Ishikawa (cell line): ENCODE data around the gene IL15RA.

Source experiments
- CEBPB ChIP-seq: IDR thresholded peaks from 2 replicates; pipeline ENCODE4 v1.6.1; 2012
- CREB1 ChIP-seq: IDR thresholded peaks from 2 replicates; pipeline ENCODE4 v1.6.1; 2012; ENCODE audit warnings: low read depth
- RAD21 ChIP-seq: IDR thresholded peaks from 2 replicates; pipeline ENCODE4 v1.6.1; 2012; ENCODE audit warnings: low read depth
- TAF1 ChIP-seq: IDR thresholded peaks from 2 replicates; pipeline ENCODE4 v1.6.1; 2012; ENCODE audit warnings: low read depth, mild to moderate bottlenecking
- TEAD4 ChIP-seq: IDR thresholded peaks from 2 replicates; pipeline ENCODE4 v1.6.1; 2012
- YY1 ChIP-seq: IDR thresholded peaks from 2 replicates; pipeline ENCODE4 v1.6.1; 2012; ENCODE audit warnings: low read depth
- ZBTB7A ChIP-seq: IDR thresholded peaks from 2 replicates; pipeline ENCODE4 v1.6.1; 2012; ENCODE audit warnings: low read depth

DNA sequence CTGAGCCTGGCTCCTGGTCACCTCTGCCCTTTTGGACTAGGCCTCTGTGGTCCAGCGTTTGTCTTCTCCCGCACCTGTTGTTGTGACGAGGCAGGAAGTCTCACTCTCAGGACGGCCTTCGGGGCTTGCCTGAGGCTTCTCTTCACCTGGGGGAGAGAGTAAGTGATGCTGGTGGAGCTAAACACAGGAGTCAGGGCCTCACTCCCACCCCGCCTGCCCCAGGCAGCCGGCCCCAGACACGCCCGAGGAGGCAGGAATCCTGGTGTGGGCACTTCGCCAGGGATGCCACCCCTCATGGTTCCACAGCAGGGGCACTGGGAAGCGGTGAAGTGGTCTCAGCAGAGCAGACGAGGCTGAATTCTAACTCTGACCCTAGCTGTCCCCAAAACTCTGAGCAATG, 42.5 kb upstream of the IL15RA start:
- TF ChIP-seq CEBPB, result no peak
- no peak for TF ChIP-seq TEAD4
- no peak for TF ChIP-seq YY1
- no peak for TF ChIP-seq TAF1
- TF ChIP-seq CREB1, result no peak
- no peak for TF ChIP-seq RAD21
- no peak for TF ChIP-seq ZBTB7A
